ENCODE results near the gene SAMMSON.

Gene SAMMSON

DNA sequence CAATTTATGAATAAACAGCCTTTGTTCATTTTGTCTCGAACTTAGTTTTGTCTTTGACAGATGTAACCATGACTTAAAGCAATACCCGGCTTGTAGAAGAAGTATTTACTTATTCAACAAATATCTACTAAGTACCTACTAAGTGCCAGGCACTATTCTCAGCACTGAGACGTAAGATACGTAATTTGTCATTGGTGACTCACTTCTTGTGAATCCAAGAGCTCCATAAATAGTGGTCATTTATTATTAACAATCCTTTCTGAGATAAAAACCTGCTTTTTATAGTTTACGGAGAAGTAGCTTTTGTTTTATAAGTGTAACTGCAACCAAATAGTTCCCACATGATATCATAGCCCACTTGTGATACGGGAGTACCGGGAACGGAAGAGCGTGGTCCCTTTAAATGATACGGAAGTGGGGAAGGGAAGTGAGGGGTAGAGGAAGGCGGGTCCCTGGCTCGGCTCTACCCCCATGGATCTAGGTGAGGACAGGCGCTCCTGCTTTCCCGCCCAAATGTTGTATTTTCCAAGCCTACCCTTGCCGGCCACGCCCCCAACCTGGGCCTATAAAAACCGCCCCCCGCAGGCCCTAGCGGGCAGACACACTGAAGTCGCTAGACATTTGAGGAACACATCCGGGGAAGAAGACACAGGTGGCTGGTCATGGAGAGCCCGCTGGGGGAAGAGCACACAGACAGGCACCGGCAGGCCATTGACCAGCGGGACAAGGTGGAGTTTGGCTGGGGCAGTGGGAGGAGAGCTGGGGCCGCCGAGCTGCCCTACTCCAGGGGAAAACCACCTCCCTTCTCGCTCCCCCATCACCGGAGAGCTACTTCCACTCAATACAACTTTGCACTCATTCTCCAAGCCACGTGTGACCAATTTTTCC lies at the start of gene SAMMSON:
Gene SAMMSON (plus strand): TSS at position 594 of the 888 bp plus-strand sequence.
- DNase-seq = no peak

DNA sequence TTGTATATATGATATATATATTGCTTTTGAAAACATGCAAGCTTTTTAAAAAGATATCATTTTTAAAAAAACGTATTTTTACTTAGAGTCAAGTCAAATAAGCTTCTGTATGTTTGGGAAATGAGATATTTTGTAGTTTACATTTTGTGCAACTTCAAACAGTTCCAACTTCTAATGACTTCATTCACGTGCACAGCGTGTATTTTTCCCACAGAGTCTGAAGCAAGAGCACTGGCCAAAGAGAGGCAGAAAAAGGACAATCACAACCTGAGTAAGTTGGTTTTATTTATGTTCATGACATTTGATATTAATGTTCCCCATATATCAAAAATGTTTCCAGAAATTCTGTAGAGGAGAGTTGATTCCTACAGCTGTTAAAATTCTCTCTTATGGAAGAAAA lies 47.9 kb upstream of the SAMMSON start:
- no peak for DNase-seq

DNA sequence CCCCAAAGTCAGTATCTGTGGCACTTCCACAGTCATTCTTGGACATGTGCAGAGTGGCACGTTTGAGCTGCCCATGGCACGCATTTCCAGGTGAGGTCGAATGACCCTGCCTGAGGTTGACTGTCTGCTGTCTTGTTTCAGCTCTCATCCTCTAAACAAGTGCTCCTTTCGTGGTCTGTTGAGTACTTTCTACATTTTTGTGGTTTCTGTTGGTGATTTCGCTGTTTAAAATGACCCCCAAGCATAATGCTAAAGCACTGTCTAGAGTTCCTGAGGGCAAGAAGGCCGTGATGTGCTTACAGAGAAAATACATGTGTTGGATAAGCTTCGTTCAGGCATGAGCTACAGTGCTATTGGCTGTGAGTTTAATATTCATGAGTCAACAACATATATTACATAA lies 40.0 kb upstream of the SAMMSON start:
- DNase-seq = no peak

DNA sequence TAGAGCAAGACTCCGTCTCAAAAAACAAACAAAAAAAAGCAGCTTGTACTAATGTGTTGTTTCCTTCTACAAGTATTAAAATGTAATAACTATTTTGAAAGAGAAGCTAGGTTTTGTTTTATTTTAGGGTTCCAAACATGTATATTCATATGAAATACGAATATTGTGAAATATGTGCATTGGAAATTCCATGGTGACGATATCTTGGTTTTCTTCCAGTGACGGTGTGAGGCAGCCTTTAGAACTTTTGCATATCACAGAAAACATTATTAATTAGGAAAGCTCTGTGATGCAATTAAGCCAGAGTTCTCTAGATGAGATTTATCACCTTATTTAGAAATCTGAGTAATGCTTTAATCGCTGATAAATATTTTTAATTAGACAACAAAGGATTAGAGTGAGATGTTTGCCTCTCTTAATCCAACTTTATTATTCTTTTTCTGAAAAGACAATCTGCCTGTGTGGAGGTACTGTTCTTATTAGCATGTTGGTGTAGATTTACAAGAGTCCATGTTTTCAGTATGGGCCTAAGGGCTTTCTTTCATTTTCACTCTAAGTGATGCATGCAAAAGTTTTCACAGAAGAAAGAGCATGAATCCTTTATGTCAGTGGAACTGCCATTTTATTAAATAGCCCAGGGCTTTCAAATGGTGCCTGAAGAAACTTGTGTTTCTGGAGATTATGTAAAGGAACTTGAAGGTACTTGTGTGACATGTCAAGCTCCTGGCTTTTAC lies 37.7 kb upstream of the SAMMSON start:
- no peak for DNase-seq

DNA sequence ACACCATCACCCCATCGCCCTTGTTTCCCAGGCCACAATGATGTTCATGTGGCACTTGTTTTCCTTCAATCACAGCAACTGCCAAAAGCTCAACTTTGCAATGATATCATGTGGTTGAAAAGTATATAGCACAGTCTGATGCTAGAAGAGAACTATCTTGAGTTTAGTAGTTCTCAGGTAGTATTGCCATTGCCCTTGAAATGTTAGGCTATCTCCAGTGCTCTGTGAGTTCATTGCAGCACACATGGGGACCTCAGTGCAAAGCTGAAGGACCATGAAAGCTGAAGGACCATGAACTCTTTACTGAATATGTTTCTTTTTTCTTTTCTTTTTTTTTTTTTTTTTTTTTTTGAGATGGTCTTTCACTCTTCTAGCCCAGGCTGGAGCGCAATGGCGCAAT lies 35.9 kb upstream of the SAMMSON start:
- DNase-seq = no peak

DNA sequence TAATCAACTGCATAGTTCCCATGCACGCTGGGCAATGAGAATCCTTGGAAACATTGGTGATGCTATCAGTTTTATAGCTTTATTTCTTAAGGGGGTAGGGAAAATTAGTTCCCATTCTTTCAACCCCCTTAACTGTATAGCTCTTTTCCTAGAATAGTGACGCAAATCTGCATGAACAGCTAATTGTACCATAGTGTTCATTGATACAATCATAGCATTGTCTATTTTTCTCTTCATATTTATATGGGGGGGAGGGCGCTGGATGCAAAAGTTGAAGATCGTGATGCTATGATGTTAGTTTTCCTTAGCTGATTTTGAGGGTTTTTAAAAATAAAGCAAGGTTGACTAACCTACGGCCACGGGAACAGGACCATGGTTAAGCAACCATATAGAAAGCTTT lies 32.4 kb upstream of the SAMMSON start:
- DNase-seq = no peak

DNA sequence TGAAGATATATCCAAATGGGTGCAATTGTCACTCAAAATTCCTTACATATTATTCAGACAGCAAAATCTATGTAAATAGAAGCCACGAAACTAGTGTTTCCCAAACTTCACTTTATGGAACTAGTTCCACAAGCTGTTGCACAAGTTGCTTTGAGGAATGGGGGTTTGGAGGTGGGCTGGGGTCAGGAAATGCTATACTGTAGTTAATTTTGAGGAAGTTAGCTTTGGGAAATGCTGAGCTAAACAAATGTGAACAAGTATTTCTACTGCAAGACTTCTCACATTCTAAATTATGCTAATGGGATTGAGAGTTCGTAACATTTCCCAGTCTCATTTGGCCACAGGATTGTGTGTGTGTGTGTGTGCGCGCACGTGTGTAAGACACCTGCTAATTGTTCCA lies 28.7 kb upstream of the SAMMSON start:
- DNase-seq = no peak

DNA sequence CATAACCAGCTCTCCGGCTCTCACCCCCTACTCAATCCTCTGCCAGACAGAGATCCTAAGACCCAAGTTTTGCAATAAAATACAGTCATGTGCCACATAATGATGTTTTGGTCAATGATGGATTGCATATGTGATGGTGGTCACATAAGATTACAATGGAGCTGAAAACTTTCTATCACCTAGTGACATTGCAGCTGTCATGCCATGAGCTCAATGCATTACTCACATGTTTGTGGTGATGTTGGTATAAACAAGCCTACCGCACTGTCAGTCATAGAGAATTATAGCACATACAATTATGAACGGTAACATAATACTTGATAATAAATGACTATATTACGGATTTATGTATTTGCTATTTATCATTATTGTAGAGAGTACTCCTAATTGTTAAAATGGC lies 26.9 kb upstream of the SAMMSON start:
- DNase-seq = no peak

DNA sequence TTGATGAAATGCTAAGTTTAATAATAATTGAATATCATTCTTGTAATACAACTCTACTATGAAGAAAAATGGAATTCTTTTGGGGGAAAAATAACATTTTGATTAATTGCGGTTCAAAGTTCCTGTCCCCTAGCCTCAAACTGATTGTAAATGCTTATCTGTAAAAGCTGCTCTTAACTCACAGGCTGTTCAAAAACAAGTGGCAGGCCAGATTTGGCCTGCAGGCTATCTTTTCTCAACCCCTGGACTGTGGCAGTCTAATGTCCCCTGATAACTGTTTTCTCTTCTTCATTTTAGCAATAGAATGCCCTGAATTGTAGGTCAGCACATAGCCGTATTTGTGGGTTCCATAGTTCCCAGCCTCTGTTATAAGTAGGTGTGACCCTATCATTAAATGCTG lies 23.5 kb upstream of the SAMMSON start:
- DNase-seq = no peak

DNA sequence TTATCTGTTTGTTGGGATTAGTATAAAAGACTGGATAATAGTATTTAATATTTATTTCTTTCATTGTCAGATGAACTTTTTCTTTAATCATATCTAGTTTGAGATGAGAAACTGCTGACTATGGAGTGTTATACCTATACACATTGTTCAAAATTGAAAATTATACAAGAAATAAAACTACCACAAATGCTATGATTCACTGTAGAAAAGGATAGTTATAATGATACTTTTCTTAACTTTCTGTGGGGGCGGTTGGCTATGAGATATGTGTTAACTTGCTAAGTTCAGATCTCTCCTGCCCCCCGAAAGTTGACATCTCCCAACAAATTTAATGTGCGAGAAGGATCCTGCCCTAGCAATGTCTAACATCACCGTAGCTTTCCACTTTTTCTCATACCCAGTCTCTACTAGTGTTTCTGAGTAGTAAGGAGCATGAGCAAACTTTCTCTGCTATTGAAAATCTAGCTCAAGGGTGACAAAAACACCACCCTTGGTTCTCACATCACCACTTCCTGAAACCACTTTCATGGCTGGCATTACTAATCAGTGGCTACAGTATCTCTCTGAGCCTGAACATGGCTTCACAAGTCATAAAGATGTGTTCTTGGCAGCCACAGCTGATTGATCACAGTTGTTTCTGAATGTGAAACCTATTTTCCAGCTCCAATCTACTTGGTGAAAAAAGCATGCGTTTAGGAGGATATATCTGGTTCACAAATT lies 15.8 kb upstream of the SAMMSON start:
- no peak for DNase-seq

DNA sequence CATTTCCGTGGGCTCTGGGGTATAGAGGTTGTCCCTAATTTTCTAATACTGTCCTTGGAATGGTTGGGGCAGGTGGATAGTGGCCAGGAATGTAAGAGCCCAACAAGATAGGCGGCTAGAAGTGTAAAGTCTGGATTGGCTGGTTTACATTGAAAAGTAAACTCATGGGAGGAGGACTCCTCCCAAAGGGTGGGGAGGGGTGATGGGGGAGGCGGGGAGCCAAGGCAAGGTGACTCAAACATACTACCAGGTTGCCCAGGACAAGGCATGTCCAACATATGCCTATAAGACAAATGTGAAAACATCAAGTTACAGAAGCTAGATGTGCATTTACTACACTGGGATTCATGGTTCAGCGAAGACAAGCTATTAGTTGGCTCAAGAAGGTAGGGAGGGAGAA lies 14.3 kb upstream of the SAMMSON start:
- no peak for DNase-seq

DNA sequence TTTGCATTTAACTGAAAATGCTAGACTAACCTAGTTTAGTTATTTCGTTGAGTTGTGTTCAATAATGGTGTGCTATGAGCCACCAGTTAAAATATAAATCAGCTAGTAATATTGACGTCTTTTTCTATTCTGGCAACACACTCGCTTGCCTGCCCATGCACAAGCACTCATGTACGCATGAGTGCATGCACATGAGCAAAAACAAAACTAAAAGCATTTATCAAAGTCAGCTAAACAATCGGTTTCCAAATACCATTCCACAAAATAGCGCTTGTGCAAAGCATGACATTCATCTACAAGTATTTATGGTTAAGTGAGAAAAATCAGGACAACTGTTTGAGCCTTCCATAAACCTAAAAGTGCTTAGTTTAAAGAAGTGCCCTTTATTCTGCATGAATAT lies 13.1 kb upstream of the SAMMSON start:
- DNase-seq = no peak

DNA sequence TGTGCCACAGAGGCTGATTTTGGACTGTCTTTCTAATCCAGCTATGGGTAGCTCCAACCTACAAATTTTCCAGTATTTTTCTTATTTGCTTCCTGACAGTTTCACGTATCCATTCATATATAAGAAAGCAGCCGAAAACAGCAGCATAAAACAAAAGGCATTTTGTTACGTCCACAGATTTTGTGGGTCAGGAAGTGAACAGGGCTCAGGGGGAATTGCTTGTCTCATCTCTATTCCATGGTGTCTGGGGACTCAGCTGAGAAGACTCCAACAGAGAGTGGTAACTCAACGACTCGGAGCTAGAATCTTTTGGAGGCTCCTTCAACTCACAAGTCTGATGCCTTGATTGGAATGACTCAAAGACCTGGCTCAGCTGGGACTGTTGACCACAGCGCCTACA lies 11.7 kb upstream of the SAMMSON start:
- no peak for DNase-seq

DNA sequence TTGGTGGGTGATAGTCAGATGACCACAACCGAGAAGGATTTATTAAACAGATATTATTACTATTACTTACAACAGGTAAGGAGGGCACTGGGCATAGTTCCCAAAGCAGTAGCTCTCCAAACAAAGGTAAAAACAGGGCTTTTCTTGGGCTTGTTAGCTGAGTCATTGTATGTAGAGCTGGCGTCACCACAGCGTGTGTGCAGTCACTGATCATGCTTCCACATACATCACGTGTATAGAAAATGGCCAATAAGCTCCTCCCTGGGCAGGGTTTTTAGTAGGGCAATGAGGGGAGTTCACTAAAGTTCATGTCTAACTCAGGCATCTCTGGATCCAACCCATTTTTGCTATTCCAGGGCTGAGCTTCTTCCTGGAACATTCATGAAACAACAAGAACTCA lies 5.8 kb upstream of the SAMMSON start:
- no peak for DNase-seq

DNA sequence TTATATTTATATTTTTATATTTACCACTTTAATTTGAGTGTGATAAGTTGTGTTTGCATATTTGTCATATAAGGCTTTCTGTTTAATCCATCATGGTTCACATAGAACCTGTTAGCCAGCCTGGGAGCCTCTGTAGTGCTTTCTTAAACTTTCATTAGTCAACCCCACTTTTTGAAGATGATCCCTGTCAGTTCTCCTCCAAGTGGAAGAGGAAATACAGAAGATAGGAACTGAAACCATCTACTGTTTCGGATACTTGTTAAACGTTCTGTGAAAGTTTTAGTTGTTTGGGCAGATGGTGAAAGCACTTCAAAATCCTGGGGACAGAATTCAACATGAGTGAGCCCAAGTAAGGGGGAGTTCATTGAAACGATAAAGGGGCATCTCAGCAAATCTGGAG lies 4.6 kb upstream of the SAMMSON start:
- DNase-seq = no peak

DNA sequence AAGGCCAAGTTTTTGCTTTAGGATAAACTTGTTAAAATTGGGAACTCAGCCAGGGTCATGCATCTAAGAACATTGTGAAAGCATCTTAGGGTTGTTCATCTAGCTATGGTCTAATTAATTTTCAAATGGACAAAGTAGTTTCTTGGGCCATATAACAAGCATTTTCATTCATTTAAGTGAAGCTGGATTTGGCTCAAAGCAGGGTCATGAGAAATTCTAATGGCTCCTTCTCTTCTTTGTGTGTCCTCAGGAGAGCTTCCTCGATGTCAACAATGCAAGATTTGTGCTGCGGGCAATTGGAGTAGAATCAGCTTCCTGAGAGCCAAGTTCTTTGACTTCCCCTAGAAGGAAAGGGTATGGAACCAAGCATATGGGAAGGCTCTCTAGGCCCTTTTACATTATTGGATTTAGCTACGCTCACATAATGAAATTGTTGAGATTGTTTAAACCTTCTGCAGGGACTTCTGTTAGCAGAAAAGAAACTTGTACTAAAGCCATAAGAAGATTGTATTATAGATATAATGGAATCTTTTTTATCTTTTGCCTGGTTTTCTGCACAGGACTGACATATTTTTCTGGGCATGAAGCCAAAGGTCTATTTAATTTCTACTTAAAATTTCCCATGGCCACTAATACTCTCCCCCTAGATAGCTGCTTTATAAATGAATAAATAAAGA lies 1.8 kb upstream of the SAMMSON start:
- DNase-seq = no peak

DNA sequence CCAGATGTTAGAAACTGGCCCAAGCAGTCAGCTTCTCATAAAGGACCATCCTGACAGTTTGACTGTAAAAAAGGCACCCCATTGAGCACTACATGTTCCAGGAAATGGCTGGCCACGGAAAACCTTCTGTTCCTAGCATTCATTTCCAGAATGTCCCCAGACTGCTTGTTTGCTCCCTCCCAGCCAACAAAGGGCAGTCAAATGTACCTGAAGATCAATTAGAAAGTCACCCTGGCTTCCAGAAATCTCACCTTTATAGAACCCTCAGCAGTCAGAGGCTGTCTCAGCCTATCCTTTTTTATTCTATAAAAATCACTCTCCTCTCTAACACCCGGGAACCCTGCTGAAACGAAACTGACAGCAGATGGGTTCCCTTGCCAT lies 784 bp upstream of the SAMMSON start:
- DNase-seq = no peak

DNA sequence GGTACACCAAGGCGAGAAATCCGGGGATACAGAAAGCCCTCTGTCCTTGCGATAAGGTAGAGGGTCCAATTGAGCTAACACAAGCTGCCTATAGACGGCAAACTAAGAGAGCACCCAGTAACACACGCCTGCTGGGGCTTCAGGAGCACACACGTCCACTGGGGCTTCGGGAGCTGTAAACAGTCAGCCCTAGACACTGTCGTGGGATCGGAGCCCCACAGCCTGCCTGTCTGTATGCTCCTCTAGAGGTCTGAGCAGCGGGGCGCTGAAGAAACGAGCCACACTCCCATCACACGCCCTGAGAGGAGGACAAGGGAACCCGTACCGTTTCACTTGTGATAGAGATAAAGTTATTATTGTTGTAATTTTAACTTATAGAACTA lies 486 bp downstream of the SAMMSON start:
- DNase-seq = no peak

DNA sequence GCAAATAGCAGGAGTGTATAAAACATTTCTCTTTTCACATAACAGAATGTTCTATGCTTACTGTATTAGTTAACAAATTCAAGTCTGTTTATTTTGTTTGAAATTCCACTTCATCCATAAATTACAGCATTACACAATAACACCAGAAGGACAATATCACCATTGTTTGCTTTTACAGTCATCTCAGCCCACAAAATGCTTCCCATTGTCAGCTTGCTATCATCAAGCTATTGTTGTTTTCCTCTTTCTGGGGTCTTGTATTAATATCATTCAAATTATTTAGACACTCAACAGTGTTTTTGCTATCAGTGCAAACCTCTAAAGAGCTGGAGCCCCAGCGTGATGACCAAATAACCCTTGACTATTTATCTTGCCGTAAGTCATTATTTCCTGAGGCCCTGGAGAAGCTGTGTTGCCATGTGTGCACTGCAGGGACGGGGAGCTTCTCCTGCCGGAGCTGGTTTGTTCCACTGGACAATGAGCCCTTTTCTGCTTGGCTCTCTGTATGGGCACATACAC lies 1.1 kb downstream of the SAMMSON start:
- DNase-seq = no peak

DNA sequence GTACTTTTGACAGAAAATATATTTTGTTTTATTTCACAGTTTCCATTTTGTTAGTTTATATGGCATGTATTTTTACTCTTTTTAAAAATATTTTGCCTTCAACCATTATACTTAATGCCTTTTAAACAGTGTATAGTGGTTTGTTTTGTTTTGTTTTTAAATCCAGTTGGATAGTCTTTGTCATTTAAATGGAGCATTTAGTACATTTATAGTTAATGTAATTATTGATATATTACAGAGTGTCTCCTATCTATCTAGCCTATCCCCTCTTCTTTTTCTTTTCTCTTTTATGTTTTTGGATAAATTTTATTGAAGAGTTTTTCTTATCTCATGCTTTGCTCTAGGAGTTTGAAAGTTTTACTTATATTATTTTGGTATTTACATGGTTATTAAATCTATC lies 3.6 kb downstream of the SAMMSON start:
- DNase-seq = no peak

DNA sequence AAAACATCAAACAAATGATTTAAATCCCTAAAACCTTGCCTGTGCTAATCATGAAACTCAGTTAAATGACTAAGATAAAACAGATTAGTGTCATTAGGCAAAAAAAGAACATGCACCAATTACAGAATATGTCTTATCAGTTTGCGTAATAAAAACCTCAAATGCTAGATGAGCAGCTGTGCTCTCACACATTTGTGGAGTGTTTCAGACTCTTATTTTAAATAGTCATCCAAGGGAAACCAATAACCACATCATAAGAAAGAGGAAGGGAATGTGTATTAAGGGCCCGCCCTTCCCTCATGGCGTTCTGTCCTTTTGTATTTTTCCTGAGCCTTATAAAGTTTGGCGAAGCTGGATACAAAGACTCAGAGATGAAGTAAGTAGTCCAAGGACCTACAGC lies 6.6 kb downstream of the SAMMSON start:
- DNase-seq = no peak

DNA sequence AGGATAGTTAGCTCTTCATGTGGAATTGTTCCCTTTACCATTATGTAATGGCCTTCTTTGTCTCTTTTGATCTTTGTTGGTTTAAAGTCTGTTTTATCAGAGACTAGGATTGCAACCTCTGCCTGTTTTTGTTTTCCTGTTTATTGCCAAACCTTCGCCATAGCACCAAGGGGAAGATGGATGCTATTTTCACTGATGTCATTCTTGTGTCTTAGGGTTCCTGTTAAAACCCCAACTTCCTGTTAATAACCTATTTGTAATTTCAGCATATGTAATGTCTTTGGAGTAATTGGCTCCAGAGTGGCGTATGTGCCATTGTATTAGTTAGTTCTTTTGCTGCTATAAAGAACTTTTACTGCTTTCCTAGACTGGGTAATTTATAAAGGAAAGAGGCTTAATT lies 10.8 kb downstream of the SAMMSON start:
- no peak for DNase-seq

DNA sequence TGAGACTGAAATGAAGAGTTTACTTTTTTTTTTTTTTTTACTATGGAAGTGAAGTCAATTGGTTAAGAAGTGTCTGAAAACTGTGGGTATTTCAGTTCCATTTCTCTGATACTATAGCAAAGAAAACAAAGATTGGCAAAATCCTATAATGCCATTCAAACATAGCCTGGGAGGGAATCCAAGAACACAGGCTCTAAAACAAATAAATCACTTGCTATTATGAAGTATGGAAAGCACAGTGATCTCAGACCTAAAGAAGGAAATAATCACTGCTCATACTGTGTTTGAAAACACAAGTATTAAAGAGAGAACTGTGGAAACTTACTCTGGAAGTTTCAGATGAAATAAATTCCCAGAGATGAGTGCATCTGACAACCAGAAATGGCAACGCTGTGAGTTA lies 12.0 kb downstream of the SAMMSON start:
- no peak for DNase-seq
